ENCODE measurements around the gene SLTM. TPM values are rescaled to one million over a fixed set of nuclear protein-coding genes. Genes with fewer than 3 reads are reported as not detected.
"Not testable (repeated sequence)": the region's sequence is repeated elsewhere in the genome, so short reads cannot be mapped to it uniquely, and the experiment has no call there.

Gene SLTM
- polyA plus RNA-seq, 4 donors = 109 to 139 (median 131) TPM

DNA sequence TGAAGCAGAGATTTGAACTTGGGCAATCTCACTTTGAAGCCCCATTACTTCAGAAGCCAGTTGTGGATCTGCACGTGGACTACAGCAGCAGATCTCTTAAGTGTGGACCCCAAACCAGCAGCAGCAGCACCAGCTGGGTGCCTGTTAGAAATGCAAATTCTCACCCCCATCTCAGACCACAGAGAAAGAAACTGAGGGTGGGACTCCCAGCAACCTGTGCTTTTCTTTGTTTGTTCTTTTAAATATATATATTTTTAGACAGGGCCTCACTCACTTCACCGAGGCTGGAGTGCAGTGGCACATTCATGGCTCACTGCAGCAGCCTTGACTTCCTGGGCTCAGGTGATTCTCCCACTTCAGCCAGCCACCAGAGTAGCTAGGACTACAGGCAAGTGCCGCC is 53.2 kb downstream of the SLTM start:
- DNase-seq (ENCODE audit: low read depth in 4 of 4, low spot score in 3 of 4) = no peak

GRCh38 chr15:58877999-58878825 is 55.3 kb downstream of the SLTM start:
- no peak for DNase-seq (ENCODE audit: low read depth in 4 of 4, low spot score in 3 of 4)

- DNase-seq (ENCODE audit: low read depth in 4 of 4, low spot score in 3 of 4) = no peak
Measured at GRCh38 chr15:58876306-58877106, 57.0 kb downstream of the SLTM start.

GRCh38 chr15:58875343-58875742 is 58.1 kb downstream of the SLTM start:
- no peak for DNase-seq (ENCODE audit: low read depth in 4 of 4, low spot score in 3 of 4)

GRCh38 chr15:58873267-58873666 is 60.2 kb downstream of the SLTM start:
- no peak for DNase-seq (ENCODE audit: low read depth in 4 of 4, low spot score in 3 of 4)

- DNase-seq (ENCODE audit: low read depth in 4 of 4, low spot score in 3 of 4) = no peak
Measured at GRCh38 chr15:58870451-58870850, 63.0 kb downstream of the SLTM start.

DNA sequence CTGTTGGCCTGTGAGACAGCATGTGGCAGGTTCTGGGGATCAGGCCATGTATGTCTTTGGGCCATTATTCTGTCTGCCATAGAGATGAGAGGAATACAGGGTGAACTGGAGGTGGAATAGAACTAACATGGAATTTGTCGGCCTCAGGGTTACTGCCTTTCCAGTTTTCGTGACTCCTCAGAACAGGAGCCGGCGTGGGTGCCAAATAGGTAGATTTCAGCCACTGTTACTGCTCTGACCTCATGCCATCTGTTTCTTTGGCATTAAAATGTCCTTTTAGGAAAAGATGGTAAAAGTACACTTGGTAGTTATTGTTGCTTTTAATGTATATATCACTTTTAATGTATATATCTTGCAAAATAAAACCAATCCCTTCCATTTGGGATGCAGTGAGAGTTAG is 65.6 kb downstream of the SLTM start:
- DNase-seq (ENCODE audit: low read depth in 4 of 4, low spot score in 3 of 4) = no peak

DNA sequence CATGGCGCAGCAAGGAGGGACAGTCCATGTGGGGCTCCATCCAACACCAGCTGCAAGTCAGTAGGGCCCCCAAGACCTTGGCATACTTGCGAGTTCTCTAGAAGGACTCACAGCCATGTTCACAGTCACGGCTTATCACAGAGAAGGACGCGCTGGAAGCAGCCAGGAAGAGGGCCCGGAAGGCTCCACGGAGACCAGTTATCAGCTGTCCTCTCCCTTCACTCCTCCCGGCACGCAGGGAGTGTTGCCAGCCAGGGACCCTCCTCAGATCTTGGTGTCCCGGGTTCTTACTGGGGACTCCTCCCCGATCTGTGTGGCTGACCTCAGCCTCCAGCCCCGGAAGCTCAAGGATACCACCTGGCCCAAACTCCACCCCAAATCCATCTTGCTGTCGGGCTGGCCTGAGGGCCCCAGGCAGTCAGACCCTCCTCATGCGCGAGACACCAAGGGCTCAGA is 68.0 kb downstream of the SLTM start:
- DNase-seq (ENCODE audit: low read depth in 4 of 4, low spot score in 3 of 4) = peak in 1 of 4 donors; percentile 4

- DNase-seq (ENCODE audit: low read depth in 4 of 4, low spot score in 3 of 4) = peak in 3 of 4 donors; percentile 18 to 32 (median 28)
Measured at GRCh38 chr15:58864602-58865424, 68.7 kb downstream of the SLTM start.

DNA sequence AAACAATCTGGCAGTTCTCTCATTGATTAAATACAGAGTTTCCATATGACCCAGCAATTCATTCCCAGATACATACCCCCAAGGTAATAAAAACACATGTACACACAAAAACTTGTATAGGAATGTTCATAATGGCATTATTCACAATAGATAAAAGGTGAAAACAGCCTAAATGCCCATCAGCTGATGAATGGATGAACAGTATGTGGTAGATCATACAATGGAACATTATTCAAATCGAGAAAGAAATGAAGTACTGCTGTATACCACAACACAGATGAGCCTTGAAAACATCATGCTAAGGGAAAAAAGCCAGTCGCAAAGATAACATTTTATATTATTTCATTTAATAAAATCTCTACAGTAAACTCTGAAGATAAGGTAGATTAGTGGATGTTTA is 71.2 kb downstream of the SLTM start:
- DNase-seq (ENCODE audit: low read depth in 4 of 4, low spot score in 3 of 4) = no peak

- not testable (repeated sequence) for DNase-seq (ENCODE audit: low read depth in 4 of 4, low spot score in 3 of 4)
Measured at GRCh38 chr15:58856621-58857020, 76.9 kb downstream of the SLTM start.

DNA sequence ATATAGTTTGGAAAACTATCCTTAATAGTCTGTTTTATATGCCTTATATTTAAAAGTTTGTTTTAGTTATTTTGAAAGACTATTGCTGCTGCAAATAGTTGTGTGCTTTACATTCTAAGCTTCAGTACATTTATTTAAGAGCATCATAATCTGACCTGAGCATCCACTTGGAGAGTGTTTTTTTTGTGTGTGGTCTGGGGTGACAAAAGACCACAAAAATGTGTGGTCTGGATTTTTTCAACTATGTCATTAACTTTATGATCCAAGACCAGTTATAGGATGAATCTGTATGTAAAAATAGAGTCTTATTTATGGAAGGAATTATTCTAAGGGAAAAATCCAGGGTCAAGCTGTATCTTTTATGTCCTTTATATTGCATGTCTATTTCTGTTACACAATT is 77.4 kb downstream of the SLTM start:
- peak in 2 of 4 donors; percentile 12 to 25 for DNase-seq (ENCODE audit: low read depth in 4 of 4, low spot score in 3 of 4)

DNA sequence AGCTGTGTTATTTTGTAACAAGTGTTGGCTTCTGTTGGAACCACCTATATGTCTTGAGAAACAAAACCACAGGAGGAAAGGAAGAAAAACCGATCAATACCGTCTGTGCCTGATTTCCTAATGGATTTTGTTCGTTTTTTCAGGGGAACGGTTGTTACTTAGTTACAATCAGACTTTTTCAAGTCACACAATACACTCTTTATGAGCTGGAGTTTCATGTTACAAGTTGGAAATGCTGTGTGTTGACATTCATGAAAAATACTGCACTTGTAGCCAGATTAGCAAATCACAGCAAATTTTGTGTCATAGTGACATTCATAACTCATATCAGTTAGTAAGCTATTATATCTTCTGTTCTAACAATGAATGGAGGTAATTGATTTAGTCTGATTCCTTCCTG is 78.9 kb downstream of the SLTM start:
- DNase-seq (ENCODE audit: low read depth in 4 of 4, low spot score in 3 of 4) = no peak

DNA sequence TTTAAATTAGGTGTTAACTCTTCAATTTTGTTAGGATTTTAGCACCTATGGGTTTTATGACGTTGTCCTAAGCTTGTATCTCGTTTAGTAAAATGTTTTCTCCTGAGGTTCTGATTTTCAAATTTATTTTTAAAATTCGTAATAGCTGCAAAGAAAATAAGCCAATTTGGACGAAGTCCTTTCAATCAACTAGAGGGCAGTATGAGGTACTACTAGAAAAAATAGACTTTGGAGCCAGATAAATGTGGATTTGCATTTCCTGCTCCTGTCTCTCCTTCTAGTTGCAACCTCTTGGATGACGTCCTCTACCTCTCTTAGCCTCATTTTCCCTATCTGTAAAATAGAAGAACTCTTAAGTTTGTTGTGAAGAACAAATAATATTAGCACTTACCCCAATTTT is 81.1 kb downstream of the SLTM start:
- no peak for DNase-seq (ENCODE audit: low read depth in 4 of 4, low spot score in 3 of 4)

GRCh38 chr15:58851205-58851604 is 82.3 kb downstream of the SLTM start:
- not testable (repeated sequence) for DNase-seq (ENCODE audit: low read depth in 4 of 4, low spot score in 3 of 4)

DNA sequence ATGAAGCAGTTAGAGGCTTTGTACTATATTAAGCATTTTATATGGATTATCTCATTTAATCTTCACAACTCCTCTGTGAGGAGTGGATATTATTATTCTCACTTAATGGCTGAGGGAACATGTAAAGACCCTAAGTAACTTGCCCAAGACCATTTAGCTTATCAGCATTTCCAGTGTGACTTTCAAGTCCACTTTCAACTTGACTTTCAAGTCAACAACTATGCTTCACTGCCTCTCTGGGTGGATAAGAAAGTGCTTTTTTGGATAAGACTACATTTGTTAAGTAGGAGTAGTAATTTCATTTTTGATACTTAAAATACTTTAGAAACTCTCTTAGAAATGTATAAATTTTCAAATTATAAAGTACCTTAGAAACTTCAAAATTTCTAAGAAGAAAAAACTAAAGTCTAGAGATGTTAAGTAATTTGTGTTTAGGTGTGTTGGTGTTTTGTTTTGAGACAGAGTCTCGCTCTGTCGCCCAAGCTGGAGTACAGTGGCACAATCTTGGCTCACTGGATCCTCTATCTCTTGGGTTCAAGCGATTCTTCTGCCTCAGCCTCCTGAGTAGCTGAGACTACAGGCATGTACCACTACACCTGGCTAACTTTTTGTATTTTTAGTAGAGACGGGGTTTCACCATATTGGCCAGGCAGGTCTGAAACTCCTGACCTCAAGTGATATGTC is 90.6 kb downstream of the SLTM start:
- DNase-seq (ENCODE audit: low read depth in 4 of 4, low spot score in 3 of 4) = no peak

DNA sequence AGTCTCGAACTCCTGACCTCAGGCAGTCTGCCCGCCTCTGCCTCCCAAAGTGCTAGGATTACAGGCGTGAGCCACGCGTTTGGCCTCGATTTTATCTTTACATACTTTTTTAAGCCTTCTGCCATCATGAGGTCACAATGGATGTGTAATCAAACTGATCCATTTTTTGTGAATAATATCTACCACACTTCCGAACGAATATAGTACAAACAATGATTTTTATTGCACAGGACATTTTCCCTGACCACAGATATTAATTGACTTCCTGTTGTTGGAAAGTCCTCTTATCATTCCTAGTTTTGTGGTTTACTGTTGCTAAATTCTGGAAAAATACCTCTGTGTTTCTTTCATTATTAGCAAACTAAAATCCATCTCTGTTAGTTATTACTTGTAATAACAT is 93.4 kb downstream of the SLTM start:
- no peak for DNase-seq (ENCODE audit: low read depth in 4 of 4, low spot score in 3 of 4)

DNA sequence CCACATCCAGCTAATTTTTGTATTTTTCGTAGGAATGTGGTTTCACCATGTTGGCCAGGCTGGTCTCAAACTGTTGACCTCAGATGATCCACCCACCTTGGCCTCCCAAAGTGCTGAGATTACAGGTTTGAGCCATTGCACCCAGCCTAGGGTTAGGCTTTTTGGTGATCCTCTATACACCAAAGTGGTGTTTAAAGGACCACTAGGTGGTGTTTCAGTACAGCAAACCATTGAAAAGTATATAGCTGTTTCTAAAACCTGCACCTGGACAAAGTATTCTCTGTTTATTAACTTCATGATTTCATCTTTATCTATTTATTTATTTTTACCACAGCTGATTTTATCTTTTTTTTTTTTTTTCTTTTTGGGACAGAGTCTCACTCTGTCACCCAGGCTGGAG is 94.0 kb downstream of the SLTM start:
- DNase-seq (ENCODE audit: low read depth in 4 of 4, low spot score in 3 of 4) = no peak

- DNase-seq (ENCODE audit: low read depth in 4 of 4, low spot score in 3 of 4) = not testable (repeated sequence)
Measured at GRCh38 chr15:58833681-58834426, 99.6 kb downstream of the SLTM start.

- DNase-seq (ENCODE audit: low read depth in 4 of 4, low spot score in 3 of 4) = no peak
Measured at GRCh38 chr15:58830556-58830955, 102.9 kb downstream of the SLTM start.
